Measurements from ENCODE around the gene EPC2. TPM values are rescaled to one million over a fixed set of nuclear protein-coding genes. Genes with fewer than 3 reads are reported as not detected.

EPC2 gene
- total and polyA plus RNA-seq, 2 of the 8 experiments (the other 6 are each of a cell fraction or from before 2014, with no cell fraction given) = 16.1 to 25.7 TPM

DNA sequence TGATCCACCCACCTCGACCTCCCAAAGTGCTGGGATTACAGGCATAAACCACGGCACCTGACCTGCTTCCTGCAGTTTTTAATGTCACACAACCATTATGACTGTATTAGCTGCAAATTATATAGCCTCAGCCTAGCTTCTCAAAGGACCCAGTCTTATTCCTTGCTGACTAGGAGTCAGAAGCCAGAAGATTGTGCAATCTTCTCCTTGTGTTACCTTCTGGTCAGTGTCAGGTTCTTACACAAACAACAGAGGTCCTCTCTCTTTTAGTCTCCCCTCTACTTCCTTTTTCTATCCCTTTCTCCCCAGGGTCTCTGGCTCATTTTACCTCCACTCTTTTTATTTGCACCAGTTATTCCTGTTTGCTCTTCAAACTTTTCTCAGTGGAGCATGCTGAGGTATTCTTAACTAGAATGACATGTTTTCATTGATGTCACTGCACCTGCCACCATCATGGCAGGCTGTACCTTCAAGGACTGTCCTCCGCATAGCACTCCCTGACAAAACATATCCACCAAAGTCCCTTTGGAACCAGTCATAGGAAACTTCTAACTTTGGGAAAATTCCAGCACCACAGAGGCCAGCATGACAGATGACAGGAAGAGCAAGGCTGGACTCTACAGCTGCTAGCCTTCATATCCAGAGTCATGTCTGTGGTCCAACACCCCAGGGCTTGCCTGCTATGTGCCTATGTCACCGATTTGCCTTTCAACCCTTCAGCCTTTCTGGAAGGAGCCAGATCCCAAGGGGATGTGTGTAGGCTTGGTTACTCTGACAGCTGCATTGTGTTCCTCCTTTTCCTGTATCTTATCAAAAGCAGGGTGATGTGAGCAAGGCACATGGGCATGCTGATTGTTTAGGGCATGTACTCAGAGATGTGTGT is 45.2 kb upstream of the EPC2 start (continued):
- TF ChIP-seq RAD21 (IDR thresholded peaks at IDR 0.05 in 1 of 2, conservative IDR thresholded peaks at IDR 0.05 in 1 of 2; ENCODE audit: low read depth in 2 of 2, low read length in 2 of 2) (no peak), GABPA (IDR thresholded peaks at IDR 0.05; ENCODE audit: borderline replicate concordance, insufficient read depth, low read length) (no peak), BRCA1 (IDR thresholded peaks at IDR 0.05; ENCODE audit: low read depth, low read length) (no peak), NANOG (IDR thresholded peaks at IDR 0.05; ENCODE audit: insufficient read depth, low read depth, low read length, poor library complexity, severe bottlenecking) (no peak), CBX5 (IDR thresholded peaks at IDR 0.05; ENCODE audit: low read depth, low read length) (no peak), SIX5 (IDR thresholded peaks at IDR 0.05; ENCODE audit: low read depth, low read length) (no peak), ZNF274 (IDR thresholded peaks at IDR 0.05; ENCODE audit: borderline replicate concordance, extremely low read depth, low read length) (no peak)

Measured in H1 (cell line).